Hematopoietic multipotent progenitor cell treated with erythropoietin and hydrocortisone succinate and interleukin-3 and kit ligand, for 8 days (in vitro differentiated cells): Measurements from ENCODE around the gene UBE2S.

ENCODE experiments used
- DNase-seq: peaks from one replicate; pipeline ENCODE4 v3.0.0-alpha.2; 2015

Gene UBE2S

GRCh38 chr19:55358943-55359908 is 48.4 kb downstream of the UBE2S start:
- DNase-seq, result no peak

GRCh38 chr19:55358493-55358892 is 49.1 kb downstream of the UBE2S start:
- no peak for DNase-seq

GRCh38 chr19:55355213-55355821 is 52.3 kb downstream of the UBE2S start:
- no peak for DNase-seq

GRCh38 chr19:55354698-55355212 is 52.8 kb downstream of the UBE2S start, which contains the start of gene COX6B2:
TSS of gene COX6B2 (minus strand) at chr19:55354719. CDS start at chr19:55354521, 198 bp downstream.
- no peak for DNase-seq

GRCh38 chr19:55353803-55354697 is 53.5 kb downstream of the UBE2S start:
- DNase-seq, result peak; percentile 59

GRCh38 chr19:55353356-55353802 is 54.2 kb downstream of the UBE2S start:
- DNase-seq, result no peak

- no peak for DNase-seq
Observed at GRCh38 chr19:55352549-55353145, 54.9 kb downstream of the UBE2S start.

- no peak for DNase-seq
Observed at GRCh38 chr19:55352040-55352439, 55.5 kb downstream of the UBE2S start.

GRCh38 chr19:55350620-55351315 is 56.8 kb downstream of the UBE2S start:
- DNase-seq, result no peak
